ENCODE results near the gene MCRIP2.
A peak's percentile ranks its signal among the peaks of the same experiment; 100 is the strongest.

MCRIP2 gene

DNA sequence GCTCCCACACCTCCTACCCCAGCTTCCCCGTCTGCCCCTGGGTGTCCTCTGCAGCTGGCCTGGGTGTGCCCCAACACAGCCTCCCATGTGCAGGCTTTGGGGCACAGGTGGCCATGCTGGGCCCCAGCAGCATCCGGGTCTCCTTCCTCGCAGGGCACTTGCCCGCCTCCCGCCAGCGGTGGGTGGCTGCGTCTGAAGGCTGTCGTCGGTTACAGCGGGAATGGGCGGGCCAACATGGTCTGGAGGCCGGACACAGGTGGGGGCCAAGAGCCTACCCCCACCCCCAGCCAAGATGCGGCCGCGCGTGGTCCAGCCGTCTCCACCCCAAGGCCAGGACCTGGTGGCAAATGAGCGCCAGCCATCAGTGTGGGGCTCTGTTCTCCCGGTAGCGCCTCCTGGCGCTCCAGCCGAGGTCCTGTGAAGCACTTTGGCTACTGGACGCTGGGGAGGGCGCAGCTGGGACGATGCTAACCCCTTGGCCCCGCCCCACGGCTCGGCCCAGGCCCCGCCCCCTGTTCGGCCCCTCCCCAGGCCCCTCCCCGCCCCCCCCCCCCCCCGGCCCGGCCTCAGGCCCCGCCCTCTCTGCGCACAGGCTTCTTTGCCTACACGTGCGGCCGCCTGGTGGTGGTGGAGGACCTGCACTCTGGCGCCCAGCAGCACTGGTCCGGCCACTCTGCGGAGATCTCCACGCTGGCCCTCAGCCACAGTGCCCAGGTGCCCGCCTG is 19.0 kb downstream of the MCRIP2 start:
- no peaks in the 10 kb centered on the region for H3K27me3 ChIP-seq (replicated peaks; ENCODE audit: control insufficient read depth, insufficient read depth, low read length)
- peaks cover 4% of the 10 kb centered on the region; the same call in 1 of the 2 replicates for H3K36me3 ChIP-seq (ENCODE audit: control insufficient read depth, insufficient read depth, low read length)
- DNase-seq (ENCODE audit: extremely low read depth, insufficient read length), result peak; percentile 79
- TF ChIP-seq, protein P1, sequence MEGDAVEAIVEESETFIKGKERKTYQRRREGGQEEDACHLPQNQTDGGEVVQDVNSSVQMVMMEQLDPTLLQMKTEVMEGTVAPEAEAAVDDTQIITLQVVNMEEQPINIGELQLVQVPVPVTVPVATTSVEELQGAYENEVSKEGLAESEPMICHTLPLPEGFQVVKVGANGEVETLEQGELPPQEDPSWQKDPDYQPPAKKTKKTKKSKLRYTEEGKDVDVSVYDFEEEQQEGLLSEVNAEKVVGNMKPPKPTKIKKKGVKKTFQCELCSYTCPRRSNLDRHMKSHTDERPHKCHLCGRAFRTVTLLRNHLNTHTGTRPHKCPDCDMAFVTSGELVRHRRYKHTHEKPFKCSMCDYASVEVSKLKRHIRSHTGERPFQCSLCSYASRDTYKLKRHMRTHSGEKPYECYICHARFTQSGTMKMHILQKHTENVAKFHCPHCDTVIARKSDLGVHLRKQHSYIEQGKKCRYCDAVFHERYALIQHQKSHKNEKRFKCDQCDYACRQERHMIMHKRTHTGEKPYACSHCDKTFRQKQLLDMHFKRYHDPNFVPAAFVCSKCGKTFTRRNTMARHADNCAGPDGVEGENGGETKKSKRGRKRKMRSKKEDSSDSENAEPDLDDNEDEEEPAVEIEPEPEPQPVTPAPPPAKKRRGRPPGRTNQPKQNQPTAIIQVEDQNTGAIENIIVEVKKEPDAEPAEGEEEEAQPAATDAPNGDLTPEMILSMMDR (IDR thresholded peaks at IDR 0.05; ENCODE audit: insufficient read depth, low read length, poor library complexity, severe bottlenecking), result peak; percentile 54
- peak overlapping the region; percentile 10 for H3K4me3 ChIP-seq (replicated peaks; ENCODE audit: low read depth, low read length)

DNA sequence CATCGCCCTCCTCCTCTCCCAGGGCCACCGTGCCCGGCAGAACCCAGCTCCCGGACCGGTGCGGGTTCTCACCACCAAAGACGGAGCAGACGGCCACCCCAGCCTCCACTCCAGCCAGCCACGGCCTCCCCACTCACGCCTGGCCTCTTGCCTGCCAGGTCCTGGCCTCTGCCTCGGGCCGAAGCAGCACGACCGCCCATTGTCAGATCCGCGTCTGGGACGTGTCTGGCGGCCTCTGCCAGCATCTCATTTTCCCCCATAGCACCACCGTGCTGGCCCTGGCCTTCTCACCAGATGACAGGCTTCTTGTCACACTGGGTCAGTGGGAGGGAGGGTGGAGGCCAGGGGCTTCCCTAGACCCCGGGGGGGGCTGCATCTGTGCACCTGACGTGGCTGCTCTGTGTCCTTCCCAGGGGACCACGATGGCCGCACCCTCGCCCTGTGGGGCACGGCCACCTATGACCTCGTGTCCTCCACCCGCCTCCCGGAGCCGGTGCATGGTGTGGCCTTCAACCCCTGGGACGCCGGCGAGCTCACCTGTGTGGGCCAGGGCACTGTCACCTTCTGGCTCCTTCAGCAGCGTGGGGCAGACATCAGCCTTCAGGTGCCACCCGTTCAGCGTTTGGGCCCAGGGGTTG is 19.7 kb downstream of the MCRIP2 start:
- TF ChIP-seq, protein P1 (IDR thresholded peaks at IDR 0.05; ENCODE audit: insufficient read depth, low read length, poor library complexity, severe bottlenecking), result no peak
- Histone ChIP-seq H3K27me3 (replicated peaks; ENCODE audit: control insufficient read depth, insufficient read depth, low read length) (no peaks in the 10 kb centered on the region), H3K36me3 (ENCODE audit: control insufficient read depth, insufficient read depth, low read length) (peaks cover 4% of the 10 kb centered on the region; the same call in 1 of the 2 replicates), H3K4me3 (replicated peaks; ENCODE audit: low read depth, low read length) (no peak overlapping the region)
- no peak for DNase-seq (ENCODE audit: extremely low read depth, insufficient read length)

DNA sequence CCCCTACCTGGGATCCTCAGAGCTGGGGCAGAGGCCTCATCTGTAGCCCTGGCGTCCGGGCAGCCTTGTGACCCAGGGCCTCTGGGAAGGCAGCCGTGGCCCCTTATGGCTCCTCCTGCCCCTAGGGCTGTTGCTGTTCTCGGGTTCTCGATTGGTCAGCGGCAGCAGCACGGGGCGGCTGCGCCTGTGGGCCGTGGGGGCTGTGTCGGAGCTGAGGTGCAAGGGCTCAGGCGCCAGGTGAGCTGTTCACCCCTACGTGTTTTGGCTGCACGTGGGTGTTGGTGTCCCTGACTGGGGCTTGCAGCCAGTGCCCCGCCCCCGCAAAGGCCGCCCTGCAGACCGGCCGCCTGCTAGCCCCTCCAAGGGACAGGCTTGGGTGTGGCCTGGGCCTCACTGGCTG is 20.5 kb downstream of the MCRIP2 start:
- Histone ChIP-seq H3K36me3 (ENCODE audit: control insufficient read depth, insufficient read depth, low read length) (peaks cover 4% of the 10 kb centered on the region; the same call in 1 of the 2 replicates), H3K27me3 (replicated peaks; ENCODE audit: control insufficient read depth, insufficient read depth, low read length) (no peaks in the 10 kb centered on the region), H3K4me3 (replicated peaks; ENCODE audit: low read depth, low read length) (no peak overlapping the region)
- TF ChIP-seq, protein P1 (IDR thresholded peaks at IDR 0.05; ENCODE audit: insufficient read depth, low read length, poor library complexity, severe bottlenecking), result no peak
- no peak for DNase-seq (ENCODE audit: extremely low read depth, insufficient read length)

DNA sequence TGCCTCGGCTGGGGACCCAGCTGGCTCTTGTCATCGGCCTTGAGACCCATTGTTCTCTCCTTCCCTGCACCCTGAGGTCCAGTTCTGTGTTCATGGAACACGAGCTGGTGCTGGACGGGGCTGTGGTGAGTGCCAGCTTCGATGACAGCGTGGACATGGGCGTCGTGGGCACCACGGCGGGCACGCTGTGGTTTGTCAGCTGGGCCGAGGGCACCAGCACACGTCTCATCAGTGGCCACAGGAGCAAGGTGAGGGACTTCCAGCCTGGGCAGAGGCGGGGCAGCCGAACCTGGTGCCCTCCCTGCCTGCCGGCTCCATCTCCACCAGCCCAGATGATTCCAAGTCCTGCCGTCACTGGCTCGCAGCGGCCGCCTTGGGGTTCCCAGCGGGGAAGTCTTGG is 21.0 kb downstream of the MCRIP2 start:
- no peak overlapping the region for H3K4me3 ChIP-seq (replicated peaks; ENCODE audit: low read depth, low read length)
- no peak for DNase-seq (ENCODE audit: extremely low read depth, insufficient read length)
- no peaks in the 10 kb centered on the region for H3K27me3 ChIP-seq (replicated peaks; ENCODE audit: control insufficient read depth, insufficient read depth, low read length)
- peaks cover 4% of the 10 kb centered on the region; the same call in 1 of the 2 replicates for H3K36me3 ChIP-seq (ENCODE audit: control insufficient read depth, insufficient read depth, low read length)
- TF ChIP-seq, protein P1 (IDR thresholded peaks at IDR 0.05; ENCODE audit: insufficient read depth, low read length, poor library complexity, severe bottlenecking), result no peak

DNA sequence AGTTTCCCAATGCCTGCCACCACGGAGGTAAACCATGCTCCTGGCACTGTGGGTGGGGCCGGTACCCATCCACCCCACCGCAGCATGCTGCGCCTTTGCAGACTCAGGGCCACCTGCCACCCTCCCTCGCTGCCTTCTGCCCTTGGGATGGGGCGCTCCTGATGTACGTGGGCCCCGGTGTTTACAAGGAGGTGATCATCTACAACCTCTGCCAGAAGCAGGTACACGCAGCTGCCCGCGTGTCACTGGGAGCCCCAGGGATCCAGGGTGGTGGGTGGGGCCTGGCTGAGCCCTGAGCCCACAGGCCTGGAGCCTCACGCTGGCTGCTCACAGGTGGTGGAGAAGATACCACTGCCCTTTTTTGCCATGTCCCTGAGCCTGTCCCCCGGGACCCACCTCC is 24.9 kb downstream of the MCRIP2 start:
- TF ChIP-seq, protein P1 (IDR thresholded peaks at IDR 0.05; ENCODE audit: insufficient read depth, low read length, poor library complexity, severe bottlenecking), result no peak
- no peak overlapping the region for H3K4me3 ChIP-seq (replicated peaks; ENCODE audit: low read depth, low read length)
- no peak for DNase-seq (ENCODE audit: extremely low read depth, insufficient read length)
- no peaks in the 10 kb centered on the region for H3K27me3 ChIP-seq (replicated peaks; ENCODE audit: control insufficient read depth, insufficient read depth, low read length)
- H3K36me3 ChIP-seq (ENCODE audit: control insufficient read depth, insufficient read depth, low read length), result peaks cover 18% of the 10 kb centered on the region

Measured in GM06990 (cell line).